A549 (cell line): ENCODE measurements around the gene KCNIP4. TPM values are rescaled to one million over a fixed set of nuclear protein-coding genes. Genes with fewer than 3 reads are reported as not detected.

ENCODE experiments used
- ATAC-seq, 2 experiments: fragments of 200-7000 bp in 1 of 2; fragments of >200 bp in 1 of 2; cut with Nextera tagmentation in 1 of 2; cut with Tn5 transposase in 1 of 2; 3 replicates each; pipeline versions ENCODE4 v1.8.0 to v1.9.1; 2018 to 2020; ENCODE audit warnings: mild to moderate bottlenecking in 1 of 2, moderate library complexity in 1 of 2
- CTCF ChIA-PET: fragments of 300-600 bp; sonication (Branson Sonifier 250); formaldehyde crosslinking; extraction: SDS; loops from one replicate; lab custom pipeline; 2021; ENCODE audit warnings: antibody characterized with exemption, inconsistent platforms; lab: Yijun Ruan, JAX
- POLR2A ChIA-PET: fragments of 350-600 bp; formaldehyde crosslinking; extraction: SDS; loops from one replicate; lab custom pipeline; 2021; ENCODE audit warnings: antibody characterized with exemption, inconsistent platforms; lab: Yijun Ruan, JAX
- DNase-seq, 2 experiments: peaks; one replicate each; pipeline versions ENCODE4 v3.0.0 to v3.0.0-alpha.2; 2011 to 2016; ENCODE audit warnings: low read depth in 1 of 2, low spot score in 1 of 2
- FAIRE-seq: peaks from 2 replicates; lab custom pipeline; 2011; peaks lifted over from hg19 to GRCh38; lab: Jason Lieb, UNC
- H3K27ac ChIP-seq, 2 experiments: fragments of >200 bp; sonication (Bioruptor Twin); formaldehyde crosslinking; 3 replicates each; pipeline ENCODE4 v1.5.1; 2016 to 2017
- H3K4me1 ChIP-seq: fragments of >200 bp; sonication (Bioruptor Twin); formaldehyde crosslinking; 3 replicates; pipeline ENCODE4 v1.6.1; 2016
- H3K4me2 ChIP-seq: fragments of >200 bp; sonication (Bioruptor Twin); formaldehyde crosslinking; 3 replicates; pipeline ENCODE4 v1.6.1; 2016
- H3K4me3 ChIP-seq: fragments of >200 bp; sonication (Bioruptor Twin); formaldehyde crosslinking; 3 replicates; pipeline ENCODE4 v1.5.1; 2016
- H3K9me3 ChIP-seq: fragments of >200 bp; sonication (Bioruptor Twin); formaldehyde crosslinking; 3 replicates; pipeline ENCODE4 v1.6.1; 2016
- BCL3 ChIP-seq: fragments of >200 bp; sonication (Bioruptor Twin); formaldehyde crosslinking; IDR thresholded peaks from 3 replicates; pipeline ENCODE4 v1.6.1; 2016
- BHLHE40 ChIP-seq: IDR thresholded peaks from 2 replicates; pipeline ENCODE4 v1.6.1; 2012; ENCODE audit warnings: low read depth, low read length, inconsistent platforms
- CBX2 ChIP-seq: fragments of 200-600 bp; sonication (generic); IDR thresholded peaks from 2 replicates; pipeline ENCODE4 v1.6.1; 2016; ENCODE audit warnings: low read depth, mild to moderate bottlenecking, borderline replicate concordance
- CEBPB ChIP-seq, 2 experiments: fragments of >200 bp in 1 of 2; sonication (Bioruptor Twin) in 1 of 2; formaldehyde crosslinking in 1 of 2; IDR thresholded peaks; 2 replicates each; pipeline ENCODE4 v1.6.1; 2012 to 2016
- CHD2 ChIP-seq: fragments of 150-350 bp; IDR thresholded peaks from 2 replicates; pipeline ENCODE4 v1.6.1; 2014; ENCODE audit warnings: low read length; ENCODE audit not compliant: partially characterized antibody
- CHD4 ChIP-seq: fragments of 200-600 bp; sonication (generic); IDR thresholded peaks from 2 replicates; pipeline ENCODE4 v1.6.1; 2016; ENCODE audit warnings: antibody characterized with exemption, mild to moderate bottlenecking, borderline replicate concordance
- CTCF ChIP-seq: fragments of >200 bp; sonication (Bioruptor Twin); formaldehyde crosslinking; IDR thresholded peaks from 3 replicates; pipeline ENCODE4 v1.5.1; 2016
- E2F6 ChIP-seq: IDR thresholded peaks from 2 replicates; pipeline ENCODE4 v1.6.1; 2012; ENCODE audit warnings: low read depth, borderline replicate concordance
- EHMT2 ChIP-seq: fragments of 200-600 bp; sonication (generic); IDR thresholded peaks from 2 replicates; pipeline ENCODE4 v1.6.1; 2016; ENCODE audit warnings: antibody characterized with exemption, low read depth, mild to moderate bottlenecking, moderate library complexity
- HDAC2 ChIP-seq: fragments of 200-600 bp; sonication (generic); IDR thresholded peaks from 2 replicates; pipeline ENCODE4 v1.6.1; 2016
- HES2 ChIP-seq: fragments of >200 bp; sonication (Bioruptor Twin); formaldehyde crosslinking; IDR thresholded peaks from 2 replicates; pipeline ENCODE4 v1.6.1; 2016
- HOXB5 ChIP-seq: fragments of 250-450 bp; sonication (Bioruptor Pico); IDR thresholded peaks from 2 replicates; pipeline ENCODE4 v1.5.0; 2020; ENCODE audit warnings: mild to moderate bottlenecking, moderate library complexity
- MAFK ChIP-seq: fragments of 450-650 bp; IDR thresholded peaks from 2 replicates; pipeline ENCODE4 v1.6.1; 2014; ENCODE audit not compliant: partially characterized antibody
- NFE2L2 ChIP-seq: fragments of 150-350 bp; conservative IDR thresholded peaks from 2 replicates; pipeline ENCODE4 v1.6.1; 2014; ENCODE audit warnings: low read length
- POLR2AphosphoS2 ChIP-seq: conservative IDR thresholded peaks from 2 replicates; pipeline ENCODE4 v1.6.1; 2012; ENCODE audit warnings: low read length, improper control_type of control experiment, inconsistent platforms
- RAD21 ChIP-seq, 2 experiments: fragments of >200 bp in 1 of 2; sonication (Bioruptor Twin) in 1 of 2; formaldehyde crosslinking in 1 of 2; IDR thresholded peaks in 1 of 2; conservative IDR thresholded peaks in 1 of 2; 2 replicates in 1 of 2; 3 replicates in 1 of 2; pipeline ENCODE4 v1.6.1; 2012 to 2018; ENCODE audit warnings: inconsistent platforms in 1 of 2
- TP53 ChIP-seq: fragments of 250-450 bp; sonication (Bioruptor Pico); IDR thresholded peaks from 2 replicates; pipeline ENCODE4 v1.5.0; 2021; ENCODE audit warnings: mild to moderate bottlenecking, moderate library complexity
- ZNF302 ChIP-seq: fragments of 250-450 bp; sonication (Bioruptor Pico); IDR thresholded peaks from 2 replicates; pipeline ENCODE4 v1.9.0; 2021; ENCODE audit warnings: inconsistent platforms, mild to moderate bottlenecking, moderate library complexity
- WGBS: methylation state at CpG from one replicate; pipeline ENCODE4 v1.1.6; 2017; ENCODE audit errors: missing lambda C conversion rate; 5-methylcytosine and 5-hydroxymethylcytosine counted together
- polyA plus RNA-seq, 4 experiments: library from polyadenylated mRNA; depleted of rRNA in 3 of 4; stranded (reverse); fragments of >200 nt; fragmentation: RNase III in 1 of 4; extraction: RNeasy Plus Mini Kit Qiagen cat#74134 plus additional on column Dnase treatment in 1 of 4; gene quantifications; 2 replicates in 3 of 4; 3 replicates in 1 of 4; pipeline ENCODE4 v1.2.3, GENCODE V29; 2011 to 2017

The KCNIP4 gene
- polyA plus RNA-seq, 2 of the 4 experiments (the other 2 are of a cell fraction): not detected

- WGBS: 47% methylated on average over 4 of the region's 4 CpGs
- Histone ChIP-seq H3K4me1 (no peaks in the 10 kb centered on the region), H3K9me3 (no peaks in the 10 kb centered on the region), H3K4me2 (no peak overlapping the region), H3K27ac (no peak overlapping the region), H3K4me3 (no peak overlapping the region)
- ChIA-PET POLR2A (no interaction called here), CTCF (no interaction called here)
- ATAC-seq (no peak), DNase-seq (no peak)
- TF ChIP-seq E2F6: no peak
- TF ChIP-seq, all 56 proteins: peak for 0
- FAIRE-seq: no peak
These were observed 12.2 kb upstream of the KCNIP4 start for GRCh38 chr4:21960793-21961192.

- CTCF ChIA-PET: no interaction called here
These were observed 6.3 kb upstream of the KCNIP4 start for GRCh38 chr4:21954916-21955315.

GRCh38 chr4:21953653-21954052 lies 5.1 kb upstream of the KCNIP4 start:
- ChIA-PET POLR2A (no interaction called here), CTCF (no interaction called here)
- Histone ChIP-seq H3K4me3 (no peak overlapping the region), H3K9me3 (no peaks in the 10 kb centered on the region), H3K4me1 (no peaks in the 10 kb centered on the region), H3K27ac (no peak overlapping the region), H3K4me2 (no peak overlapping the region)
- no peak for TF ChIP-seq HES2
- TF ChIP-seq CTCF: no peak
- TF ChIP-seq CHD4: no peak
- no peak for TF ChIP-seq ZNF302 (CRISPR knock-in tag)
- WGBS: 21% methylated on average over 4 of the region's 4 CpGs
- no peak for ATAC-seq
- FAIRE-seq: no peak
- DNase-seq: no peak

More at GRCh38 chr4:21954916-21955315, 6.3 kb upstream of the KCNIP4 start:
- Histone ChIP-seq H3K9me3 (no peaks in the 10 kb centered on the region), H3K27ac (no peak overlapping the region), H3K4me2 (no peak overlapping the region), H3K4me3 (no peak overlapping the region), H3K4me1 (no peaks in the 10 kb centered on the region)
- POLR2A ChIA-PET: no interaction called here
- FAIRE-seq (no peak), DNase-seq (no peak), ATAC-seq (no peak)
- WGBS: 12% methylated on average over 3 of the region's 3 CpGs
- TF ChIP-seq TP53 (CRISPR knock-in tag) (no peak), HOXB5 (CRISPR knock-in tag) (no peak), HDAC2 (no peak), NFE2L2 (no peak), EHMT2 (no peak), RAD21 (conservative IDR thresholded peaks at IDR 0.05 in 1 of 2, IDR thresholded peaks at IDR 0.05 in 1 of 2) (no peak), ZNF302 (CRISPR knock-in tag) (no peak), CHD2 (no peak), BCL3 (no peak), MAFK (no peak), BHLHE40 (no peak), CHD4 (no peak), CEBPB (IDR thresholded peaks at IDR 0.05) (no peak), CBX2 (no peak), POLR2AphosphoS2 (no peak)
